ENCODE measurements around the gene SH3RF2. TPM values are rescaled to one million over a fixed set of nuclear protein-coding genes. Genes with fewer than 3 reads are reported as not detected.
"Not testable (repeated sequence)": the region's sequence is repeated elsewhere in the genome, so short reads cannot be mapped to it uniquely, and the experiment has no call there.

SH3RF2 gene
- total and polyA plus RNA-seq, 9 donors: 0.30 to 6.5 (median 0.81) TPM

- no peaks in the 10 kb centered on the region for H3K4me1 ChIP-seq (ENCODE audit: insufficient read depth)
- H3K4me3 ChIP-seq: no peak overlapping the region
- no peaks in the 10 kb centered on the region for H3K9me3 ChIP-seq
- intact Hi-C loops (cut with DNase I): no loop called here
- 76 to 83% (median 82%) methylated on average over 2 of the region's 2 CpGs for WGBS, 3 donors
- no peak overlapping the region for H3K27ac ChIP-seq
- H3K27me3 ChIP-seq: no peaks in the 10 kb centered on the region
- H3K36me3 ChIP-seq: no peaks in the 10 kb centered on the region
- no peak for DNase-seq
- TF ChIP-seq CTCF (IDR thresholded peaks at IDR 0.05) (no peak), EP300 (IDR thresholded peaks at IDR 0.05) (no peak), POLR2A (IDR thresholded peaks at IDR 0.05) (no peak)
These were observed 165.3 kb downstream of the SH3RF2 start for GRCh38 chr5:146101646-146102045.

GRCh38 chr5:146103594-146103993, 167.2 kb downstream of the SH3RF2 start:
- no peaks in the 10 kb centered on the region for H3K27me3 ChIP-seq
- 2 to 100% (median 58%) methylated on average over 1 of the region's 1 CpG for WGBS, 3 donors
- no peak overlapping the region for H3K27ac ChIP-seq
- H3K9me3 ChIP-seq: no peaks in the 10 kb centered on the region
- TF ChIP-seq CTCF (IDR thresholded peaks at IDR 0.05) (no peak), POLR2A (IDR thresholded peaks at IDR 0.05) (no peak), EP300 (IDR thresholded peaks at IDR 0.05) (no peak)
- H3K4me1 ChIP-seq (ENCODE audit: insufficient read depth): no peaks in the 10 kb centered on the region
- intact Hi-C loops (cut with DNase I): no loop called here
- no peaks in the 10 kb centered on the region for H3K36me3 ChIP-seq
- no peak overlapping the region for H3K4me3 ChIP-seq
- DNase-seq: no peak

GRCh38 chr5:146105477-146105876, 169.1 kb downstream of the SH3RF2 start, which contains the start of gene PLAC8L1:
Gene PLAC8L1, minus strand, starts transcription at chr5:146105577. Its CDS starts 1,266 bp downstream, at chr5:146104311.
- WGBS, 3 donors: 65 to 76% (median 72%) methylated on average over 2 of the region's 2 CpGs
- no peaks in the 10 kb centered on the region for H3K9me3 ChIP-seq
- intact Hi-C loops (cut with DNase I): no loop called here
- no peak within 1 kb of the TSS for H3K4me3 ChIP-seq
- no peak within 1 kb of the TSS for H3K27ac ChIP-seq
- no peak for TF ChIP-seq POLR2A (IDR thresholded peaks at IDR 0.05)
- no peak for TF ChIP-seq EP300 (IDR thresholded peaks at IDR 0.05)
- TF ChIP-seq CTCF (IDR thresholded peaks at IDR 0.05): no peak
- no peaks in the 10 kb centered on the region for H3K4me1 ChIP-seq (ENCODE audit: insufficient read depth)
- H3K36me3 ChIP-seq: no peaks in the 10 kb centered on the region
- H3K27me3 ChIP-seq: no peaks in the 10 kb centered on the region
- DNase-seq: no peak

GRCh38 chr5:146107901-146108300, 171.5 kb downstream of the SH3RF2 start:
- Histone ChIP-seq H3K9me3 (no peaks in the 10 kb centered on the region), H3K27me3 (no peaks in the 10 kb centered on the region), H3K4me3 (no peak overlapping the region), H3K36me3 (no peaks in the 10 kb centered on the region), H3K27ac (no peak overlapping the region), H3K4me1 (ENCODE audit: insufficient read depth) (no peaks in the 10 kb centered on the region)
- no peak for TF ChIP-seq EP300 (IDR thresholded peaks at IDR 0.05)
- TF ChIP-seq CTCF (IDR thresholded peaks at IDR 0.05): no peak
- no peak for TF ChIP-seq POLR2A (IDR thresholded peaks at IDR 0.05)
- whole genome bisulfite sequencing, 3 donors: 40 to 67% (median 56%) methylated on average over 1 of the region's 1 CpG
- DNase-seq: no peak
- intact Hi-C loops (cut with DNase I): no loop called here

GRCh38 chr5:146108870-146109269, 172.5 kb downstream of the SH3RF2 start:
- H3K27me3 ChIP-seq; H3K36me3 ChIP-seq; H3K27ac ChIP-seq; intact Hi-C loops (cut with DNase I); H3K4me3 ChIP-seq; H3K4me1 ChIP-seq (ENCODE audit: insufficient read depth); DNase-seq; H3K9me3 ChIP-seq: not testable (repeated sequence)
- 89 to 97% (median 92%) methylated on average over 2 of the region's 2 CpGs for WGBS, 3 donors

Data from ovary (tissue), 9 donors.